Spleen (tissue), 7 donors: ENCODE data around the gene RBPMS2.

Experiments used
- POLR2A ChIP-seq, 3 donors: fragments of 450-650 bp; IDR thresholded peaks; one replicate each; pipeline ENCODE4 v1.5.1; 2017; ENCODE audit warnings: antibody characterized with exemption in 3 of 3, mild to moderate bottlenecking in 1 of 3
- POLR2AphosphoS5 ChIP-seq, 3 donors: sonication (generic); formaldehyde crosslinking; IDR thresholded peaks; one replicate each; pipeline ENCODE4 v1.5.1; 2017; ENCODE audit warnings: antibody characterized with exemption in 3 of 3
- TF ChIP-seq, protein P1 (sequence below), 11 experiments: fragments of 200-600 bp in 7 of 11; fragments of 450-650 bp in 4 of 11; sonication (generic) in 4 of 11; IDR thresholded peaks in 8 of 11; conservative IDR thresholded peaks in 3 of 11; 1 replicate in 7 of 11; 2 replicates in 4 of 11; pipeline versions ENCODE4 v1.4.0 to v1.8.0; 2016 to 2021; ENCODE audit warnings: antibody characterized with exemption in 11 of 11, inconsistent platforms in 4 of 11, mild to moderate bottlenecking in 1 of 11
- donor health status: DM: no; HTN: no; CAD: no; lungs with moderate emphysema.
- donor health status: DM: no; HTN: no; CAD: no.
- donor health status: DM: no; HTN: no; CAD: no.

DNA sequence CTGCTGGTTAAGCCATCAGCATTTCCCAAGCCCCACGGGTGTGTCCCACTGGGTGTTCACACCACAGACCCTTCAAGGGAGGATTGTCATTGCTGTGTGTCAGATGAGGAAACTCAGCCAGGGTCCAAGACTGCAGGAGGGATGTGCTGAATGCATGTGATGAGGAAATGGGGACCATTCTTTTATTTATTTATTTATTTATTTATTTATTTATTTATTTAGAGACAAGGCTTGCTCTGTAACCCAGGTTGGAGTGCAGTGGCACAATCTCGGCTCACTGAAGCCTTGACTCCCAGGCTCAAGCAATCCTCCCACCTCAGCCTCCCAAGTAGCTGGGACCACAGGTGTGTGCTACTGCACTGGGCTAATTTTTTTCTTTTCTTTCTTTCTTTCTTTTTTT lies 29.2 kb upstream of the RBPMS2 start:
- TF ChIP-seq, protein P1, sequence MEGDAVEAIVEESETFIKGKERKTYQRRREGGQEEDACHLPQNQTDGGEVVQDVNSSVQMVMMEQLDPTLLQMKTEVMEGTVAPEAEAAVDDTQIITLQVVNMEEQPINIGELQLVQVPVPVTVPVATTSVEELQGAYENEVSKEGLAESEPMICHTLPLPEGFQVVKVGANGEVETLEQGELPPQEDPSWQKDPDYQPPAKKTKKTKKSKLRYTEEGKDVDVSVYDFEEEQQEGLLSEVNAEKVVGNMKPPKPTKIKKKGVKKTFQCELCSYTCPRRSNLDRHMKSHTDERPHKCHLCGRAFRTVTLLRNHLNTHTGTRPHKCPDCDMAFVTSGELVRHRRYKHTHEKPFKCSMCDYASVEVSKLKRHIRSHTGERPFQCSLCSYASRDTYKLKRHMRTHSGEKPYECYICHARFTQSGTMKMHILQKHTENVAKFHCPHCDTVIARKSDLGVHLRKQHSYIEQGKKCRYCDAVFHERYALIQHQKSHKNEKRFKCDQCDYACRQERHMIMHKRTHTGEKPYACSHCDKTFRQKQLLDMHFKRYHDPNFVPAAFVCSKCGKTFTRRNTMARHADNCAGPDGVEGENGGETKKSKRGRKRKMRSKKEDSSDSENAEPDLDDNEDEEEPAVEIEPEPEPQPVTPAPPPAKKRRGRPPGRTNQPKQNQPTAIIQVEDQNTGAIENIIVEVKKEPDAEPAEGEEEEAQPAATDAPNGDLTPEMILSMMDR (IDR thresholded peaks at IDR 0.05 in 8 of 11, conservative IDR thresholded peaks at IDR 0.05 in 3 of 11) = no peak
- TF ChIP-seq POLR2A (IDR thresholded peaks at IDR 0.05) (no peak), POLR2AphosphoS5 (IDR thresholded peaks at IDR 0.05) (no peak)
